Measurements from ENCODE around the gene ZNF740.
"Not testable (repeated sequence)": the region's sequence is repeated elsewhere in the genome, so short reads cannot be mapped to it uniquely, and the experiment has no call there.

The ZNF740 gene

GRCh38 chr12:53170876-53171724 lies 9.4 kb upstream of the ZNF740 start:
- TF ChIP-seq Cebpa-rat (IDR thresholded peaks at IDR 0.05), result no peak
- Histone ChIP-seq H3K4me3 (no peak overlapping the region), H3K9ac (peak overlapping the region in 4 of 11 experiments; percentile 0 to 34 (median 18); a peak in 4 of 22 replicates), H3K9me3 (replicated peaks in 1 of 11) (no peaks in the 10 kb centered on the region), H3K27ac (0 out of 22 replicates have a peak overlapping the region, but pooled peaks of 2 of the 11 experiments have one; percentile 1 to 6), H3K27me3 (no peaks in the 10 kb centered on the region), H4K20me1 (no peaks in the 10 kb centered on the region), H3K36me3 (peaks cover 0 to 28% (median 0%) of the 10 kb centered on the region in 11 experiments; a peak in 3 of 22 replicates), H3K4me2 (peak overlapping the region in 10 of 11 experiments; percentile 16 to 58 (median 44); a peak in 19 of 22 replicates), H3K4me1 (peaks cover 10 to 32% (median 22%) of the 10 kb centered on the region in 10 experiments)

GRCh38 chr12:53171725-53172329 lies 8.7 kb upstream of the ZNF740 start:
- H3K9ac ChIP-seq, result peak overlapping the region in 5 of 11 experiments; percentile 0 to 34 (median 22); a peak in 5 of 22 replicates
- 0 out of 22 replicates have a peak overlapping the region, but pooled peaks of 2 of the 11 experiments have one; percentile 1 to 6 for H3K27ac ChIP-seq
- no peaks in the 10 kb centered on the region for H3K27me3 ChIP-seq
- H3K4me1 ChIP-seq, result peaks cover 10 to 32% (median 22%) of the 10 kb centered on the region in 10 experiments
- no peaks in the 10 kb centered on the region for H3K9me3 ChIP-seq (replicated peaks in 1 of 11)
- no peaks in the 10 kb centered on the region for H4K20me1 ChIP-seq
- peak overlapping the region in 10 of 11 experiments; percentile 16 to 58 (median 44); a peak in 19 of 22 replicates for H3K4me2 ChIP-seq
- no peak for TF ChIP-seq Cebpa-rat (IDR thresholded peaks at IDR 0.05)
- H3K4me3 ChIP-seq, result no peak overlapping the region
- peaks cover 0 to 28% (median 0%) of the 10 kb centered on the region in 11 experiments; a peak in 3 of 22 replicates for H3K36me3 ChIP-seq

- no peak overlapping the region for H3K4me3 ChIP-seq
- H3K4me1 ChIP-seq, result peaks cover 10 to 32% (median 22%) of the 10 kb centered on the region in 10 experiments
- H3K9me3 ChIP-seq (replicated peaks in 1 of 11), result no peaks in the 10 kb centered on the region
- peak overlapping the region in 5 of 11 experiments; percentile 22 to 58 (median 52); a peak in 4 of 22 replicates for H3K4me2 ChIP-seq
- no peaks in the 10 kb centered on the region for H3K27me3 ChIP-seq
- peak overlapping the region in 3 of 11 experiments; percentile 5 to 34 (median 22); a peak in 2 of 22 replicates for H3K9ac ChIP-seq
- no peaks in the 10 kb centered on the region for H4K20me1 ChIP-seq
- H3K27ac ChIP-seq, result no peak overlapping the region
- H3K36me3 ChIP-seq, result peaks cover 0 to 28% (median 0%) of the 10 kb centered on the region in 11 experiments; a peak in 3 of 22 replicates
- TF ChIP-seq Cebpa-rat (IDR thresholded peaks at IDR 0.05), result no peak
Observed at GRCh38 chr12:53172352-53172751, 8.2 kb upstream of the ZNF740 start.

GRCh38 chr12:53173085-53173715 lies 7.3 kb upstream of the ZNF740 start:
- Histone ChIP-seq H3K36me3 (peaks cover 0 to 28% (median 0%) of the 10 kb centered on the region in 11 experiments; a peak in 3 of 22 replicates), H3K4me3 (no peak overlapping the region), H3K27ac (no peak overlapping the region), H3K4me1 (peaks cover 10 to 32% (median 22%) of the 10 kb centered on the region in 10 experiments), H3K27me3 (no peaks in the 10 kb centered on the region), H4K20me1 (no peaks in the 10 kb centered on the region), H3K4me2 (peak overlapping the region in 4 of 11 experiments; percentile 5 to 58 (median 20); a peak in 1 of 22 replicates), H3K9me3 (replicated peaks in 1 of 11) (no peaks in the 10 kb centered on the region), H3K9ac (peak overlapping the region in 2 of 11 experiments; percentile 17 to 24; a peak in 1 of 22 replicates)
- no peak for TF ChIP-seq Cebpa-rat (IDR thresholded peaks at IDR 0.05)

GRCh38 chr12:53174881-53175491 lies 5.5 kb upstream of the ZNF740 start:
- Histone ChIP-seq H3K4me3 (no peak overlapping the region), H3K36me3 (peaks cover 0 to 23% (median 0%) of the 10 kb centered on the region in 11 experiments; a peak in 3 of 22 replicates), H3K9me3 (replicated peaks in 1 of 11) (no peaks in the 10 kb centered on the region), H3K27me3 (no peaks in the 10 kb centered on the region), H3K9ac (no peak overlapping the region), H4K20me1 (no peaks in the 10 kb centered on the region), H3K4me2 (peak overlapping the region in 2 of 11 experiments; percentile 22 to 36; a peak in 3 of 22 replicates), H3K27ac (no peak overlapping the region), H3K4me1 (peaks cover 28 to 48% (median 36%) of the 10 kb centered on the region in 10 experiments)
- TF ChIP-seq Cebpa-rat (IDR thresholded peaks at IDR 0.05), result peak in 10 of 11 experiments; percentile 22 to 90 (median 51); a peak in 11 of 22 replicates

- H3K9ac ChIP-seq, result no peak overlapping the region
- H3K36me3 ChIP-seq, result peaks cover under 1 to 11% (median 2%) of the 10 kb centered on the region in 11 experiments; a peak in 19 of 22 replicates
- no peak overlapping the region for H3K4me3 ChIP-seq
- H4K20me1 ChIP-seq, result peaks cover under 1 to 8% (median 7%) of the 10 kb centered on the region in 11 experiments; a peak in 12 of 22 replicates
- H3K4me1 ChIP-seq, result peaks cover 28 to 46% (median 34%) of the 10 kb centered on the region in 10 experiments
- no peaks in the 10 kb centered on the region for H3K9me3 ChIP-seq (replicated peaks in 1 of 11)
- no peaks in the 10 kb centered on the region for H3K27me3 ChIP-seq
- H3K27ac ChIP-seq, result no peak overlapping the region
- no peak for TF ChIP-seq Cebpa-rat (IDR thresholded peaks at IDR 0.05)
- H3K4me2 ChIP-seq, result no peak overlapping the region
Observed at GRCh38 chr12:53176750-53177149, 3.8 kb upstream of the ZNF740 start.

- not testable (repeated sequence) for H3K4me3 ChIP-seq; H3K4me2 ChIP-seq; H3K9ac ChIP-seq; H3K27me3 ChIP-seq; H3K27ac ChIP-seq; H3K9me3 ChIP-seq (replicated peaks in 1 of 11)
- Histone ChIP-seq H4K20me1 (peaks cover 7 to 15% (median 14%) of the 10 kb centered on the region in 11 experiments; a peak in 14 of 22 replicates), H3K4me1 (peaks cover 29 to 49% (median 37%) of the 10 kb centered on the region in 10 experiments), H3K36me3 (peaks cover 7 to 11% (median 9%) of the 10 kb centered on the region in 11 experiments; a peak in 21 of 22 replicates)
Observed at GRCh38 chr12:53177447-53177846, 3.1 kb upstream of the ZNF740 start.

GRCh38 chr12:53178803-53179202 lies 1.7 kb upstream of the ZNF740 start:
- H3K9ac ChIP-seq; H3K27me3 ChIP-seq; H3K4me3 ChIP-seq; H3K27ac ChIP-seq; H3K9me3 ChIP-seq (replicated peaks in 1 of 11): not testable (repeated sequence)
- peaks cover 14 to 29% (median 26%) of the 10 kb centered on the region in 11 experiments; a peak in 16 of 22 replicates for H4K20me1 ChIP-seq
- H3K36me3 ChIP-seq, result peaks cover 16 to 24% (median 21%) of the 10 kb centered on the region in 11 experiments
- H3K4me2 ChIP-seq, result peak overlapping the region in 9 of 11 experiments; percentile 86 to 97 (median 92); a peak in 11 of 22 replicates
- H3K4me1 ChIP-seq, result peaks cover 39 to 56% (median 47%) of the 10 kb centered on the region in 10 experiments

Data from BLaER1 treated with 17β-estradiol and CSF1 and Interleukin-3, amounts not matched to agents 10 nM and 100 nM (cell line).